ENCODE data around the gene WSCD1. TPM values are rescaled to one million over a fixed set of nuclear protein-coding genes. Genes with fewer than 3 reads are reported as not detected.

Gene WSCD1
- polyA plus RNA-seq, 12 donors, result 14.0 to 515 (median 36.9) TPM

DNA sequence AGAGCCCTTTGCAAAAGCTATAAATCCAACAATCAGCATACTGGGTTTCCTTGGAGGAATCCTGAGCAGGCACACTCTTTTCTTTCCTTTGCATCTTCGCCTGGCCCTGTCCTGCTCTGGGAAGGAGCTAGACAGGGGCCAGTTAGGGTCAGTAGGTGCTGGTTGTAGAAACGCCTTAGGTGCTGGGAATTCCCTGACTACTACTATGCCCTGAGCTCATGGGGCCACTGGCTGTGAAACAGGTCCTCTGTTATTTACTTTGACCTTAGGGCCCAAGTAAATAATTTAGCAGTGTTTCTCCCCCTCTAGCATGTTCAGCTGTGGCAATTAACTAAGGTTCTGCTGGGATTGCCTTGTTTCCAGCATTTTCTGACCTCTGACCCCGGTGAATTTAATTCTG, 15.8 kb upstream of the WSCD1 start:
- no peak for DNase-seq

- no peak for DNase-seq
Measured at GRCh38 chr17:6056104-6056503, 14.1 kb upstream of the WSCD1 start.

DNA sequence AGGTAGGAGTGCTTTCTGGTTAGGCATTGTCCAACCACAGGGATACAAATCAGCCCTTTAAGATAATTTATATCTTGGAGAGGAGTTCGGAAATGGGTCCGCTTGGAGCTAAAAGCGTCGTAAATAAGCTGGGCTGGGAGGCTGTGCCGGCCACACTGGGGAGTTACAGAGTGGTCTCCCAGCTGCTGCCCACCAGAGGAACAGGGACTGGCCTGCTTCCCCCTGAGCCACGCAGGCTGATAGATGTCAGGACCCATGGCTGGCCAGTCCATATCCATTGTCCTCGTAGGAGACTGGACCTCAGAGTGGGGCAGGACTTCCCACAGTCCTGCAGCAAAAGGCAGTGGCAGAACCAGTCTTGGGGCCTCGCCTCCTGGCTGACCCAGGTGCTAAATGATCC, 12.6 kb upstream of the WSCD1 start:
- DNase-seq, result no peak

- no peak for DNase-seq
Measured at GRCh38 chr17:6059406-6059805, 10.8 kb upstream of the WSCD1 start.

DNA sequence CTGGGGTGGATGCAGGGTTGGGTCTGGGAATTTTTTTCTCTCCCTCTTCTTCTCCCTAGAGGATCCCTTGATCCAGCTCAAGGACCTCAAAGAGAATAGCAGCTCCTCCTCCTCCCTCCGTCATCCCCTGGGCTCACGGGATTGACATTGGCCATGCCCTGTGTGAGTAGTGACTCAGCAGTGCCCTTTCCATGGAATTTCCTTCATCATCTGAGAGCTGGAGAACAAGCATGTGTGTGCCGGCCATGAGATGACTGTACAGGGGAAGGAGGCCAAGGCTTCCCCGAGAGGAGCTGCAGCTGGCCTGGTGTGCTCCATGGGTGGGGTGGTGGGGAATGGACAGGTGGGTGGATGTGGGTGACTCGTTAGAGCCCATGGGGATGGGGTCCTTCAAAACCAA, 8.9 kb upstream of the WSCD1 start:
- no peak for DNase-seq

- DNase-seq, result no peak
Measured at GRCh38 chr17:6064868-6065267, 5.3 kb upstream of the WSCD1 start.

DNA sequence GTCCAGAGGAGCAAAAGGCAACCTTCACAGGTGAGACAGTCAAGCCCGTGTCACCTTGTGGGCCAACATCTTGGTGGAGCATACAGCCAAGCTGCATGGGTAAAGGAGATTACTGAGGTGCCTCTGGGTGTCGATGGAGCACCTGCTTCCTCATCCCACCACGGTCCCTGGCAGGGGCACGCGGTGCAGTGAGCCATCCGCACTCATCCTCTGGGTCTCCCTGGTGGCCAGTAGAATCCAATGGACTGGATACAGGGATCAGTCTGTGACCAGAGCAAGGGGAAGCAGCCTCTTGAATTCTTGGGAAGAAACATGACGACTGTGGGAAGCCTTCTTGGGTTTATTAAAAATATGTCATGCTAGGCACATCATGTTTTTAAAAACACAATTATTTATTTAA, 4.8 kb upstream of the WSCD1 start:
- no peak for DNase-seq

- no peak for DNase-seq
Measured at GRCh38 chr17:6066183-6066948, 3.8 kb upstream of the WSCD1 start.

DNA sequence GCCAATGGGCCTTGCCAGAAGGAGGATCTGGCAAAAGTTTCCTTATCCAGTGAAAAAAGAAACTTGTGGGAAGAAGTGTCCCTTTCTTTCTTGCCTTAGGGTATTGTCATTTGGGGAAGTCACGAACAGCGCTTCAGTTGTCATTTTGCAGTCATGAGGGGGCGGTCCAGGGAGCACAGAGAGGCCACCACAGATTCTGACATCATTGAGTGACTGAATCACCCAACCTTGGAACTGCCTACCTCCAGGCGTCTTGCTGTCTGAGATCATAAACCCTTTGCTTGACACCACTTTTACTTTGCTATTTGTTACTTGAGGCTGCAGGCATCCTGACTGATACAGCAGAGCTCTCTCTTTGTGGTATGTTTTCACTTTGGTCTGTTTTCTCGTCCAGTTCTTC, 3.1 kb upstream of the WSCD1 start:
- DNase-seq, result no peak

GRCh38 chr17:6070430-6070912, 292 bp downstream of the WSCD1 start:
- DNase-seq, result no peak

GRCh38 chr17:6070913-6071511, 833 bp downstream of the WSCD1 start:
- DNase-seq, result no peak

GRCh38 chr17:6071528-6072065, 1.4 kb downstream of the WSCD1 start:
- DNase-seq, result no peak

- no peak for DNase-seq
Measured at GRCh38 chr17:6072157-6072556, 2.0 kb downstream of the WSCD1 start.

DNA sequence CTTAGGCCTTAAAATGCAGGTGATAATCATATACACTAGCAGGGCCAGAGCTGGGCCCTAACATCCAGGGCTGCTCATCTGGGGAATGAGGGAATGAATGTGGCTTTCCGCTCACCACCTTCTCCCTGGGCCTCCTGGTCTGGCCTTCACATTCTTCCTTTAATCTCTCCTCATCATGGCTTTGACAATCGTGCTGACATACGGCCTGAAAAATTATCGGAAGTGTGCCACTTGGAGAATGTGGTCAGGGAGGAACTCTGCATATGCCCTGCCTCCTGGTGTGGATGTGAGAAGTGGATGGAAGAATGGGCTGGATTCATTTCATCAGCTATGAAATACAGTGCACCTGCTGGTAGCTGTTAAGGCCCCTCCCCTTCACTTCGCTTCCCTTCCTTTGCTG, 2.4 kb downstream of the WSCD1 start:
- DNase-seq, result no peak

DNA sequence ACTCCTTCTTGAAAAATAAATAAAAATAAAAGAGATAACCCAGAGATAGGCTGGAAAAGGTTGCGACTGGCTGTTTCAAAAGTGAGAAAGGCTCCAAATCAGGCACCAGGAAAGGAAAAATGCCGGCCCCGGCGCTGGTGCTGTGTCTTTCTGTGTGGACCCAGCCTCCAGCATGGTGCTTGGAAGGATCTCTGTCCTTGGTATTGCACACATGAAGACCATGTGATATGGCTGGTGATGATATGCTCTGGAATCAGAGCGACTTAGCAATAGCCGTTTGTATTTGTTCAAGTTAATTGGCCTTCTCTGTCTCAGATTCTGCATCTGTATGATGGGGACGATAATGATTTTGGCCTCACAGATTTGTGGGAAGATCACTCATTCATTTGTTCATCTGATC, 3.4 kb downstream of the WSCD1 start:
- DNase-seq, result no peak

DNA sequence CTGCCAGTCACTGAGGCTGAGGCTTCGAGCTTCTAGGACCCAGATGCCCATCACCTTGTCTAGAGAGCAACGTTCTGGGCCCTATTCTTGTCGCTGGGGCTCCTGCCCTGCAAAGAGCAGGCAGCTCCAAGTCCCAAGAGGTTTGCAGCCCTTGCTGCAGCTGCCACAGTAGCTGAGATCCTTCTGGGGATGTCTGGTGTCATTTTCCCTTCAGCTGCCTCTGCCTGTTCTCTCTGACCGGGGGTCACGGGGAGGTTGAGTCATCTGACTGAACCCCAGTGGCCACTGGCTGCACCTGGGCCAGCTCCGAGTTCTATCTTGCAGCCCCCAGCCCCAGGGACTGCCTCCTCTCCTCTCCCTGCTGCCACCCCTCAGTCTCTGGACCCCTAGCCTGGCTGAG, 4.9 kb downstream of the WSCD1 start:
- DNase-seq, result peak; percentile 40

DNA sequence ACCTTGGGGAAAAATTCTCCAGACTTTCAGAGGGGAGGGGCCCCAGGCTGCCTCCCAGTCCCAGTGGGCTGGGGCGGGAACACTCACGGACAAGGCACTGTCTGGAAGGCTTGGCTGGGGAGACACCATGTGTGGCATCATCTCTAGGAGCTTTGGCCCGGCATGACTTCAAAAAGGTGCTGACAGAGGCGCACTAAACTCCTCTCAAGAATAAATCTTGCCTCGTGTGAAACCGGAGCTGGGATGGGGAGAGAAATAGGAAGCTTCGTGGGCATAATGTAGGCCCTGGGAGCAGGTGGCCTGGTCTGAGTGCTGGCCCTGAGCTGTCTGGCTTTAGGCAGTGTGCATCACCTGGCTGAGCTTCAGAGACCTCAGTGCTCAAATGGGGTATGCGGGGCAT, 5.7 kb downstream of the WSCD1 start:
- no peak for DNase-seq

DNA sequence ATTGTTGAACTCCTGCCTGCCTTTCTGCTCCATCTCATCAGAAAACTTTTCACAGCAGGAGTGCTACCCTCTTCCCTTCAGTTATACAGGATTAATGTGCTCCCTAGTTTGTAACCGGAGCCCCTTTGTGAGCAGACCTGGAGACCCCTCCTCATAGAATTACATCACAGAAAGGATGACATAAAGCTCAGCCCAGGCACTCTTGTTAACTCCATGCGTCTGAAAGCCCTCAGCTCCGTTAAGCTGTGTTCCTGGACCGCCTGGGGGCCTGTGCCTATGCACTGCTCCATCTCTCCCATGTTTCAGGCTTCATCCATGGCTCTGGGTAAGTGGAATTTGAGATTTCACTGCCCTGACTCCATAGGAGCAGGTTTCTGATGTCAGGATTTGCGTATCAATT, 7.6 kb downstream of the WSCD1 start:
- no peak for DNase-seq

- no peak for DNase-seq
Measured at GRCh38 chr17:6078458-6078871, 8.3 kb downstream of the WSCD1 start.

- DNase-seq, result peak; percentile 45
Measured at GRCh38 chr17:6079155-6079888, 9.1 kb downstream of the WSCD1 start.

DNA sequence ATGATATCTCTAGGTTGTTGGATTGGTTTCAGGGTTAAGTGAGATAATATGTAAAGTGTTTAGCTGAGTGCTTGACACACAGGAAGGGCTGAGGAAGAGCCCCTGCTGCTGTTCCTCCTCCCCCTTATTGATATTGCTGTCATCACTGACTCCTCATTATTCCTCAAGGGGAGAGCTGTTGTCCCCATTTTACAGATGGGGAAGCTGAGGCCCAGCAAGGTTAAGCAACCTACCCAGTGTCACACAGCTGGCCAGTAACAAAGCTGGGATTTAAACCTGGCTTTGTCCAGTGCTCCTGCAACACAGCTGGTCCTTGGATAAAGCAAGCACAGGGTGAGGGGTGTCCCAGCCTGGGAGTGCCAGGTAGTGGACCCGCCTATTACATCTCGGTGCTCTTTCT, 9.8 kb downstream of the WSCD1 start:
- no peak for DNase-seq

DNA sequence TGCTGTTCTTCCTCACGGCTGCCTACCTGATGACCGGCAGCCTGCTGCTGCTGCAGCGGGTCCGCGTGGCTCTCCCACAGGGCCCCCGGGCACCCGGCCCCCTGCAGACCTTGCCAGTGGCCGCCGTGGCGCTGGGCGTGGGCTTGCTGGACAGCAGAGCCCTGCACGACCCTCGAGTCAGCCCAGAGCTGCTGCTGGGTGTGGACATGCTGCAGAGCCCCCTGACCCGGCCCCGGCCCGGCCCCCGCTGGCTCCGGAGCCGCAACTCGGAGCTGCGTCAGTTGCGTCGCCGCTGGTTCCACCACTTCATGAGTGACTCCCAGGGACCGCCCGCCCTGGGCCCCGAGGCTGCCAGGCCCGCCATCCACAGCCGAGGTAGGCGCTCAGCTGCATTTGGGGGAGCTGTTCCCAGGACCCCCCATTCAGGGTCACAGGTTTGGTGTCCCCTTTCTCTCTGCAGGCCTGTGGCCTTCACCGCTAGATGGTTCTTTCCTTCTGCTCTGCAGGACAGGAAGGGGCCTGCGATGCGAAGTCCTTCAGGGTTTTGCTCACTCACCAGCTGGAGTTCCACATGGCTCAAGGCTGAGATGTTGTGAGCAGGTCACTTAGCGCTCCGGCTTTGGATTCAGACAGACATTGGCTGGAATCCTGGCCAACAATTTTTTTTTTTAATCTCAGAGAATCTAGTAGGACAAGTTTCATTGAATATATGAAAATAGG, 10.7 kb downstream of the WSCD1 start:
- DNase-seq, result no peak
